HG03457 (cell line): ENCODE results near the gene SLCO1A2.
"Not testable (repeated sequence)": the region's sequence is repeated elsewhere in the genome, so short reads cannot be mapped to it uniquely, and the experiment has no call there.

ENCODE experiments used
- ATAC-seq: cut with Tn5 transposase; IDR thresholded peaks from one replicate; pipeline ENCODE4 v1.9.1; 2021; ENCODE audit warnings: moderate number of reproducible peaks; ENCODE audit not compliant: unreplicated experiment

Gene SLCO1A2, protein sequence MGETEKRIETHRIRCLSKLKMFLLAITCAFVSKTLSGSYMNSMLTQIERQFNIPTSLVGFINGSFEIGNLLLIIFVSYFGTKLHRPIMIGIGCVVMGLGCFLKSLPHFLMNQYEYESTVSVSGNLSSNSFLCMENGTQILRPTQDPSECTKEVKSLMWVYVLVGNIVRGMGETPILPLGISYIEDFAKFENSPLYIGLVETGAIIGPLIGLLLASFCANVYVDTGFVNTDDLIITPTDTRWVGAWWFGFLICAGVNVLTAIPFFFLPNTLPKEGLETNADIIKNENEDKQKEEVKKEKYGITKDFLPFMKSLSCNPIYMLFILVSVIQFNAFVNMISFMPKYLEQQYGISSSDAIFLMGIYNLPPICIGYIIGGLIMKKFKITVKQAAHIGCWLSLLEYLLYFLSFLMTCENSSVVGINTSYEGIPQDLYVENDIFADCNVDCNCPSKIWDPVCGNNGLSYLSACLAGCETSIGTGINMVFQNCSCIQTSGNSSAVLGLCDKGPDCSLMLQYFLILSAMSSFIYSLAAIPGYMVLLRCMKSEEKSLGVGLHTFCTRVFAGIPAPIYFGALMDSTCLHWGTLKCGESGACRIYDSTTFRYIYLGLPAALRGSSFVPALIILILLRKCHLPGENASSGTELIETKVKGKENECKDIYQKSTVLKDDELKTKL

GRCh38 chr12:21334771-21335325 lies at the start of gene SLCO1A2:
TSS of gene SLCO1A2 (minus strand) at chr12:21334917. CDS start at chr12:21334647, 270 bp downstream.
- no peak for ATAC-seq

- ATAC-seq, result no peak
These were observed 49.5 kb upstream of the SLCO1A2 start for GRCh38 chr12:21384261-21384660.

GRCh38 chr12:21381320-21381719 lies 46.6 kb upstream of the SLCO1A2 start:
- ATAC-seq, result not testable (repeated sequence)

DNA sequence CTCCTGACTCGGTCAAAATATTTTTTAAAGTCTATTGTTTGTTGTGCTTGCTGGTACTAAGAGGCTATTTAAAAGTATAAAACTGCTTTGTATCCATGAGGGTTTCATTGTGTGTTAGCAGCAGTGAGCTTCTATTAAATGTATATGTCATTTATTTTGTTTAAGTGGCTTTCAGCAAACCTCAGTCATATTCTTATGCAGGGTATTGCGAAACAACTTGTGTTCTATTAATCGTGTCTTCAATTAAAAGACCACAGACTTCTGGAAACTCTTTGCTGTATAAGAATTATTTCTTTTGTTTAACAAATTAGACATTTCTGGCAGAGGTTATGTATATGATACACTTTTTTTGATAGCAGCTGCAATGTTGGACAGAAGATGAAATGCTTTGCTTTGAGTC lies 44.5 kb upstream of the SLCO1A2 start:
- ATAC-seq, result no peak

DNA sequence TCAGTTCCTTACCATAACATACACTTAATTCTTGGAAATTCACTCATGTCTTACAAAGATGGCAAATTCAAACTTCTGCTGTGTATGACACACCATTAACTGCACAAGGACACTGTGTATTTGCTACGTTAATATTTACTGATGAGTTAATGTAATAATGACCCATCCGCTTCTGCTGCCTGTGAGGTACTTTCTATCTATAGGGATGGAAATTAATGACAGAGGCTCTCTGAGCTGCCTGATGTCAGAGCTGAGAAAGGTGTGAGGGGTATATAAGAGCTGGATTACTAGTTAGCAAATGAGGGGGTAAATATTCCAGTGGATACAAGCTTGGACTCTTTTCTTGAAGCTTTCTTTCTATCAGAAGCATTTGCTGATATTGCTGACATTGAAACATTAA lies 37.9 kb upstream of the SLCO1A2 start, which contains the start of gene IAPP:
Gene IAPP (plus strand): TSS at position 301 of the 400 bp plus-strand sequence. CDS start 450 bp downstream, outside the sequence.
- ATAC-seq, result no peak

GRCh38 chr12:21370845-21371449 lies 36.2 kb upstream of the SLCO1A2 start:
- ATAC-seq, result no peak

GRCh38 chr12:21369141-21369980 lies 34.6 kb upstream of the SLCO1A2 start:
- no peak for ATAC-seq

DNA sequence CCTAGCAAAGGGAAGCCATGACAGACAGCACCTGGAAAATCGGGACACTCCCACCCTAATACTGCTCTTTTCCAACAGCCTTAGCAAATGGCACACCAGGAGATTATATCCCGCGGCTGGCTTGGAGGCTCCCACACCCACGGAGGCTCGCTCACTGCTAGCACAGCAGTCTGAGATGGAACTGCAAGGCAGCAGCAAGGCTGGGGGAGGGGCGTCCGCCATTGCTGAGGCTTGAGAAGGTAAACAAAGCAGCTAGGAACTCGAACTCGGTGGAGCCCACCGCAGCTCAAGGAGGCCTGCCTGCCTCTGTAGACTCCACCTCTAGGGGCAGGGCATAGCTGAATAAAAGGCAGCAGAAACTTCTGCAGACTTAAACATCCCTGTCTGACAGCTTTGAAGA lies 25.9 kb upstream of the SLCO1A2 start:
- ATAC-seq, result not testable (repeated sequence)

- no peak for ATAC-seq
These were observed 19.9 kb upstream of the SLCO1A2 start for GRCh38 chr12:21354641-21355040.

DNA sequence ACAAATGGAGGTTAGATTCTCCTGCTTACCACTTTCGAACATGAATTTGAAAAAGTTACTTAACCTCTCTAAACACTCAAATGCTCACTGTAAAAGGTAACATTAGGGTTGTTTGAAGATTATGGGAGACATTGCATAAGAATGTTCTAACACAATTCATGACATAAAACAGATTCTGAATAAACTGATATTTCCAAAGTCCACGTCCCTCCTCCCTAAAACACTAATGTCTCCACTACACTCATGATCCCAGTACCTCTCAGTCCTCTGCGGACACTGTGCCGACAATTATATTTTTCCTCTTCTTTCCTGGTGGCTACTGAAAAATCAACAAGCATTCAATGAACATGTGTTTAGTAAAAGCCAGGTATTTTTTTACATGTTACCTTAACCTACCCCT lies 19.2 kb upstream of the SLCO1A2 start:
- ATAC-seq, result no peak

DNA sequence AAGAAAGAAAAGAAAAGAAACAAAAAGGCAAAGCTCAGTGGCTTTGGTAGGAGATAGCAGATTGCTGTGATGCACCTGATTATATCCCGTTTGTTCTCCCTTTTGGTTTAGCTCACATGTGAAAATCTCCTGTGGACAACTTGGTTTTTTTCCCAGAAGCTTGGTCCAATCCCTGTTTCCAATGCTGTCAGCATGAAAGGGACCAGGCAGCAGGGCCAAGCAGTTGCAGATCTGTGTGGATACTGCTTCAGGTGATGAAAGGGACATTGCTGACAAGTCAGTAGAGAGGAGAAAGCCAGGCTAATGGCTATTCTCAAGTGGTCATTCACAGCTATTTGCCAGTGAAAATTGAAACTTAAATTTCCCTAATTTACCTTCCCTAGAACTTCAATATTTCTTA lies 18.8 kb upstream of the SLCO1A2 start:
- ATAC-seq, result no peak

DNA sequence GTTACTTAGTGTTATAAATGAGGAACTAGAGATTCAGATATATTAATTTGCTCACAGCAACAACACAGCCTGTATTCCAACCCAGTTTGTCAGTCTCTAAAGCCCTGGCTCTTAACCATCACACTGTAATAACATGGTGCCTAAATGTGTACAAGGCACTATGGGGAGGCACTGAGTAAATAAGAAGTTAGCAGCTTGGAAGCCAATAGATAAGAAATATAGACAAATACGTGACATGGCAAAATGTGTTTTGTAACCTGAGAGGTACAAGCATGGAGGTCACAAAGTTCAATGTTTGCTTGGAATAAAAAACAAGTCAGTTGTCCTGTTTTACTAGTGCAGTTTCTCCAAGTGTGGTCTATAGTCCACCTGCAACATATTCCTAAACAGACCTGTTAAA lies 16.3 kb upstream of the SLCO1A2 start:
- ATAC-seq, result no peak

- no peak for ATAC-seq
These were observed 12.0 kb upstream of the SLCO1A2 start for GRCh38 chr12:21346542-21347205.

DNA sequence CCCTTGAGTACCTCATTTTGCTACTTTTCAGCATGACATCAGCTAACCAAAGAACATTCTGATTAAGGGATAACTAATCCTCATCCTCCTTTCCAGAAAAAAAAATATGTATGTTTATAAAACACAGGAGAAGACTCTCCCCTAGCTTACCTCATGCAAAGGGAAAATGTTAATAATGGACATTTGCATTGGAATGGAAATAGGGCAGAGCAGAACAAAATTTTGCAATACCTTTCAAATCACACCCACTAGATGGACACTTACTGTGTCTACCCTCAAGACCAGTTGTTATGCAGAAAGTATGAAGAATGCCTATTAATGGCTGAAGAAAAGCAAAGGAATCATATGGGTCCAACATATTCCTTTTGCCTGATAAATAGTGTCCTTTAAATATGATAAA lies 8.9 kb upstream of the SLCO1A2 start:
- no peak for ATAC-seq

GRCh38 chr12:21341769-21342168 lies 7.1 kb upstream of the SLCO1A2 start:
- no peak for ATAC-seq

- ATAC-seq, result no peak
These were observed 5.7 kb upstream of the SLCO1A2 start for GRCh38 chr12:21340403-21340802.

DNA sequence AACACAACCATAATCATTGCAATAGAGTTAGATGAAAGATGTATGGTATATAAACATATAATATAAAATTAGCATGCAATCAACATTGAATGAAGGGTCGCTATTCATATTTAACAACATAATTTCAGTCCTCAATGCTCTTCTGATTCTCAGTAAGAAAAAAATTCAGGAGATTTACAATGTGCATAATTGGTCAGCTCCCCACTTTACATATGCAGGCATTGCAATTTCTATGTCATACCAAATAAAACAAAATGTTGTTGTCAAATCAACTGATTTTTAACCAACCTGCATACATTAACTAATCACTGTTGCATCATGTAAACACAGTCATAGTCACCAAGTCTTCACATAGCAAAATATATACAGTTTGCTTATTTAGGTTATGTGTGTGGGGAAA lies 5.2 kb upstream of the SLCO1A2 start:
- no peak for ATAC-seq

DNA sequence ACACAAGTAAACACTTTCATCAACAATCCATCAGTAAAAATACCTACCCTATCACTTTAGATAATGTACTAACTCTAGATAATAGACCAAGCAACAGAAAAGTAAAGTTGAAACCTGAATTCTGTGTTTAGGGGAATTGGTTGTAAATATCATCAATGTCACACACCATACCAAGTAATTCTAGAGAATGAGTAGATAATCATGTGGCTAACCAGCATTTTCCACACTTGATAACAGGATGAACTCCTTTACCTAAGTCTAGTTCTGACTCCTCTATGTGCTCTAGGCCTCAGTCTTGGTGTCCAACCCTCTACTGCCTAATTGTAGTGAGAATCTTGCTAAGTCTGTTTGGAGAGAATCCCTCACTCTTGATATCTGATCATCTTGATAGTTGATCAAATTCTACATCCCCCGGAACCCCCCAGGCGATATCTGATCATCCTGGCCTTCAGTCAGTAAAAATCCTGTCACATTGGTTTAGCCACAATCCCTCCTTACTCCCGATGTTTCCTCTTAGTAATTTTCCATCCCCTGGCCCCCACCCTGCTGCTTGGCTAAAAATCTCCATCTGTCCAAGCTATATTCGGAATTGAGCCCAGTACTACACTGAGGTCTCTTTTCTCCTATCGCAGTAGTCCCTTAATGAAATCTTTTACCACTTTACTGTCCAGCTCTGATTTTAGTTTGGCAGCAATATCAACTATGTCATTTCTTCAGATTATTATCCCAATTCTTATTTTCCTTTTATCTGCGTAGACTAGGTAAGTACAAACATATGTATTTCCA lies 3.4 kb upstream of the SLCO1A2 start:
- ATAC-seq, result no peak

GRCh38 chr12:21337453-21337852 lies 2.7 kb upstream of the SLCO1A2 start:
- ATAC-seq, result no peak
